Measurements from ENCODE around the gene INTS3. TPM values are rescaled to one million over a fixed set of nuclear protein-coding genes. Genes with fewer than 3 reads are reported as not detected.
A peak's percentile ranks its signal among the peaks of the same experiment; 100 is the strongest.

INTS3 gene
- total and polyA plus RNA-seq, 7 donors, result 11.3 to 29.0 (median 22.1) TPM

- peak overlapping the region; percentile 41 for H3K27ac ChIP-seq
- ATAC-seq (no peak), DNase-seq (no peak)
- H3K4me3 ChIP-seq, result no peak overlapping the region
- H3K27me3 ChIP-seq (ENCODE audit: insufficient read depth in 3 of 3, low read length in 2 of 3), result no peaks in the 10 kb centered on the region
- no peak for TF ChIP-seq CTCF (IDR thresholded peaks at IDR 0.05)
- H3K4me1 ChIP-seq, result peaks cover 8% of the 10 kb centered on the region
- H3K36me3 ChIP-seq (ENCODE audit: insufficient read depth in 1 of 2, low read depth in 1 of 2), result peaks cover 8 to 72% of the 10 kb centered on the region in 2 donors
- 53 to 59% (median 56%) methylated on average over 11 of the region's 11 CpGs for WGBS, 3 donors
- intact Hi-C loops (cut with DNase I), result loop anchor here in 1 of 2 donors (1.0 kb wide), 1 partner anchor 92 kb away; the partner anchor contains the start of gene NPR1
- H3K9me3 ChIP-seq, result no peaks in the 10 kb centered on the region
Measured at GRCh38 chr1:153770797-153771196, 42.9 kb downstream of the INTS3 start.

- WGBS, 3 donors, result 82 to 100% (median 100%) methylated on average over 2 of the region's 2 CpGs
- H3K4me3 ChIP-seq, result no peak overlapping the region
- intact Hi-C loops (cut with DNase I), result no loop called here
- H3K27me3 ChIP-seq (ENCODE audit: insufficient read depth in 3 of 3, low read length in 2 of 3), result no peaks in the 10 kb centered on the region
- no peak for TF ChIP-seq CTCF (IDR thresholded peaks at IDR 0.05)
- peaks cover 8 to 67% of the 10 kb centered on the region in 2 donors for H3K36me3 ChIP-seq (ENCODE audit: insufficient read depth in 1 of 2, low read depth in 1 of 2)
- peaks cover 13% of the 10 kb centered on the region for H3K4me1 ChIP-seq
- peak overlapping the region; percentile 41 for H3K27ac ChIP-seq
- ATAC-seq (no peak), DNase-seq (no peak)
- no peaks in the 10 kb centered on the region for H3K9me3 ChIP-seq
Measured at GRCh38 chr1:153771261-153771660, 43.4 kb downstream of the INTS3 start.

- Histone ChIP-seq H3K4me1 (peaks cover 15% of the 10 kb centered on the region), H3K27me3 (ENCODE audit: insufficient read depth in 3 of 3, low read length in 2 of 3) (no peaks in the 10 kb centered on the region), H3K36me3 (ENCODE audit: insufficient read depth in 1 of 2, low read depth in 1 of 2) (peaks cover 8 to 61% of the 10 kb centered on the region in 2 donors), H3K27ac (no peak overlapping the region), H3K9me3 (no peaks in the 10 kb centered on the region), H3K4me3 (no peak overlapping the region)
- peak; percentile 23 for TF ChIP-seq CTCF (IDR thresholded peaks at IDR 0.05)
- no peak for DNase-seq
- 62 to 70% (median 65%) methylated on average over 20 to 21 of the region's 21 CpGs for WGBS, 3 donors
- ATAC-seq, result no peak
- intact Hi-C loops (cut with DNase I), result no loop called here
Measured at GRCh38 chr1:153771841-153772593, 44.2 kb downstream of the INTS3 start.

GRCh38 chr1:153773096-153773921 is 45.5 kb downstream of the INTS3 start:
- 59 to 66% (median 61%) methylated on average over 12 of the region's 12 CpGs for WGBS, 3 donors
- peak overlapping the region; percentile 18 for H3K4me3 ChIP-seq
- no peaks in the 10 kb centered on the region for H3K9me3 ChIP-seq
- TF ChIP-seq CTCF (IDR thresholded peaks at IDR 0.05), result no peak
- H3K4me1 ChIP-seq, result peaks cover 23% of the 10 kb centered on the region
- H3K27ac ChIP-seq, result peak overlapping the region; percentile 30
- peaks cover 3 to 48% of the 10 kb centered on the region in 2 donors for H3K36me3 ChIP-seq (ENCODE audit: insufficient read depth in 1 of 2, low read depth in 1 of 2)
- DNase-seq (no peak), ATAC-seq (no peak)
- H3K27me3 ChIP-seq (ENCODE audit: insufficient read depth in 3 of 3, low read length in 2 of 3), result no peaks in the 10 kb centered on the region
- intact Hi-C loops (cut with DNase I), result no loop called here
